Astrocyte (in vitro differentiated cells and primary cell): ENCODE data around the gene SEMA3G. TPM values are rescaled to one million over a fixed set of nuclear protein-coding genes. Genes with fewer than 3 reads are reported as not detected.

ENCODE experiments used
- DNase-seq: peaks from one replicate; pipeline ENCODE4 v3.0.0-alpha.2; 2010; ENCODE audit warnings: low read depth
- FAIRE-seq: peaks from 2 replicates; lab custom pipeline; 2011; peaks lifted over from hg19 to GRCh38; lab: Jason Lieb, UNC
- H2AFZ ChIP-seq: 2 replicates; pipeline ENCODE4 v1.6.0; 2012; ENCODE audit warnings: low read depth, low read length, inconsistent platforms
- H3K27ac ChIP-seq: 2 replicates; pipeline ENCODE4 v1.5.1; 2011; ENCODE audit warnings: low read depth, low read length, inconsistent platforms
- H3K27me3 ChIP-seq: 2 replicates; pipeline ENCODE4 v1.6.0; 2011; ENCODE audit warnings: low read length, inconsistent platforms; ENCODE audit not compliant: insufficient read depth
- H3K36me3 ChIP-seq: 2 replicates; pipeline ENCODE4 v1.5.1; 2011; ENCODE audit warnings: low read length, inconsistent platforms; ENCODE audit not compliant: insufficient read depth
- H3K4me1 ChIP-seq: 2 replicates; pipeline ENCODE4 v1.5.1; 2011; ENCODE audit warnings: low read length, inconsistent platforms; ENCODE audit not compliant: insufficient read depth
- H3K4me2 ChIP-seq: 2 replicates; pipeline ENCODE4 v1.6.0; 2012; ENCODE audit warnings: low read length, inconsistent platforms
- H3K4me3 ChIP-seq: 2 replicates; pipeline ENCODE4 v1.5.1; 2011; ENCODE audit warnings: low read depth, mild to moderate bottlenecking, low read length, inconsistent platforms; ENCODE audit not compliant: insufficient read depth
- H3K79me2 ChIP-seq: 2 replicates; pipeline ENCODE4 v1.6.0; 2012; ENCODE audit warnings: mild to moderate bottlenecking, low read length, inconsistent platforms; ENCODE audit not compliant: insufficient read depth
- H3K9ac ChIP-seq: 2 replicates; pipeline ENCODE4 v1.6.0; 2012; ENCODE audit warnings: mild to moderate bottlenecking, low read length, inconsistent platforms
- H3K9me3 ChIP-seq: 2 replicates; pipeline ENCODE4 v1.5.1; 2012; ENCODE audit warnings: low read depth, mild to moderate bottlenecking, low read length, inconsistent platforms; ENCODE audit not compliant: insufficient read depth
- H4K20me1 ChIP-seq: 2 replicates; pipeline ENCODE4 v1.6.0; 2012; ENCODE audit warnings: low read length, inconsistent platforms; ENCODE audit not compliant: insufficient read depth
- H3K27ac Mint-ChIP-seq: one replicate; pipeline ENCODE4 v1.8.0; 2021; ENCODE audit warnings: mild to moderate bottlenecking, mixed read lengths; ENCODE audit not compliant: unreplicated experiment
- H3K27me3 Mint-ChIP-seq: one replicate; pipeline ENCODE4 v1.8.0; 2021; ENCODE audit warnings: low read depth, mixed read lengths; ENCODE audit not compliant: unreplicated experiment
- H3K36me3 Mint-ChIP-seq: one replicate; pipeline ENCODE4 v1.8.0; 2021; ENCODE audit warnings: low read depth, mixed read lengths; ENCODE audit not compliant: unreplicated experiment
- H3K4me1 Mint-ChIP-seq: one replicate; pipeline ENCODE4 v1.8.0; 2021; ENCODE audit warnings: low read depth, mixed read lengths; ENCODE audit not compliant: unreplicated experiment
- H3K4me3 Mint-ChIP-seq: one replicate; pipeline ENCODE4 v1.8.0; 2021; ENCODE audit warnings: mild to moderate bottlenecking, moderate library complexity, mixed read lengths; ENCODE audit not compliant: unreplicated experiment
- H3K9me3 Mint-ChIP-seq: one replicate; pipeline ENCODE4 v1.8.0; 2021; ENCODE audit warnings: mild to moderate bottlenecking, mixed read lengths; ENCODE audit not compliant: unreplicated experiment
- EZH2 ChIP-seq: IDR thresholded peaks from 2 replicates; pipeline ENCODE4 v1.6.1; 2012; ENCODE audit warnings: mild to moderate bottlenecking, low read length, inconsistent platforms; ENCODE audit not compliant: insufficient read depth
- total RNA-seq: library from RNA; stranded (reverse); gene quantifications from 2 replicates; pipeline ENCODE4 v1.2.1, GENCODE V29; 2021
- TF ChIP-seq, protein P1 (sequence below): IDR thresholded peaks from 2 replicates; pipeline ENCODE4 v1.5.1; 2011; ENCODE audit warnings: low read depth, mild to moderate bottlenecking, inconsistent platforms, low read length, moderate library complexity; ENCODE audit not compliant: insufficient read depth

The SEMA3G gene
- total RNA-seq, 1 donor from 2014 or later, result 0.09 TPM

DNA sequence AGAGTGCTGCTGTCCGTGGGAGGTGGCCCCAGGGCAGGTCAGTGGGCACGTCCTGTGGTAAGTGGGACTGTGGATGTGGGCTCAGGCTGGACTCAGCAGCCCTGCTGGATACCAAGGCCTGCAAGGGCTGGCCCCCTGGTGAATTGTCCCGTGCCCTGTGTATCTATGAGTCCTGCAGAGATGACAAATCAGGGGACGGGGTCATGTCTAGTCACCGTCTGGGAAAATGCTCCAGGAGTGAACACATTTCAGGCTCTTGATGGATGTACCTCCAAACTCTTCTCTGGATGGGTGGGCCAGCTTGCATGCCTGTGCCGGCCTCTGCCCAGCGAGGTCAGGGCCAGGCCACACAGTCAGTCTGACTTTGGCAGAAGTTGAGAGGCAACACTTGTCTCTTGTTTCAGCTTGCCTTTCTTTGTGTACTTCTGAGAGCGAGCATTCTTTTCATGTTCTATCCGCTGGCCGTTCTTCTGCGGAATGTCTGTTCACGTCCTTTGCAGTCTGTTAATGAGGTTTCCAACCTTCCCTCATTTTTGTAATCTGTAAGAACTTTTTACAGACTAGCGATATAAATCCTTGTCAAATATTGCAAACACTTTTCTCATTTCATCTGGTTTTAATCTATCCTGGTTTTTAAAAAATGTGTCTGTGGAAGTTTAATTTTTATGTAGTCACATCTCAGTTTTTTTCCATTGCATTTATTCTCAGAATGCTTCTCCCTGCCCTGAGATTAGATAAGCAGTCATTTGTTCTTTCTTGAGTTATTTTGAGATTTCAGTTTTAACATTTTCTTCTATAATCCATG, 38.9 kb upstream of the SEMA3G start:
- Histone ChIP-seq H3K4me2 (no peak overlapping the region), H3K27me3 (no peaks in the 10 kb centered on the region), H3K79me2 (no peaks in the 10 kb centered on the region), H3K27ac (no peak overlapping the region), H3K36me3 (peaks cover 24% of the 10 kb centered on the region), H3K9me3 (no peaks in the 10 kb centered on the region), H2AFZ (no peak overlapping the region), H4K20me1 (peaks cover 41% of the 10 kb centered on the region), H3K4me1 (peaks cover 6% of the 10 kb centered on the region), H3K9ac (no peak overlapping the region), H3K4me3 (no peak overlapping the region)
- DNase-seq (peak; percentile 58), FAIRE-seq (no peak)
- Mint-ChIP-seq H3K27me3 (no peaks in the 10 kb centered on the region), H3K27ac (peak overlapping the region; percentile 85), H3K36me3 (peaks cover 27% of the 10 kb centered on the region), H3K4me1 (peaks cover 11% of the 10 kb centered on the region), H3K4me3 (peak overlapping the region; percentile 20), H3K9me3 (no peaks in the 10 kb centered on the region)
- TF ChIP-seq EZH2, result no peak
- TF ChIP-seq, protein P1, sequence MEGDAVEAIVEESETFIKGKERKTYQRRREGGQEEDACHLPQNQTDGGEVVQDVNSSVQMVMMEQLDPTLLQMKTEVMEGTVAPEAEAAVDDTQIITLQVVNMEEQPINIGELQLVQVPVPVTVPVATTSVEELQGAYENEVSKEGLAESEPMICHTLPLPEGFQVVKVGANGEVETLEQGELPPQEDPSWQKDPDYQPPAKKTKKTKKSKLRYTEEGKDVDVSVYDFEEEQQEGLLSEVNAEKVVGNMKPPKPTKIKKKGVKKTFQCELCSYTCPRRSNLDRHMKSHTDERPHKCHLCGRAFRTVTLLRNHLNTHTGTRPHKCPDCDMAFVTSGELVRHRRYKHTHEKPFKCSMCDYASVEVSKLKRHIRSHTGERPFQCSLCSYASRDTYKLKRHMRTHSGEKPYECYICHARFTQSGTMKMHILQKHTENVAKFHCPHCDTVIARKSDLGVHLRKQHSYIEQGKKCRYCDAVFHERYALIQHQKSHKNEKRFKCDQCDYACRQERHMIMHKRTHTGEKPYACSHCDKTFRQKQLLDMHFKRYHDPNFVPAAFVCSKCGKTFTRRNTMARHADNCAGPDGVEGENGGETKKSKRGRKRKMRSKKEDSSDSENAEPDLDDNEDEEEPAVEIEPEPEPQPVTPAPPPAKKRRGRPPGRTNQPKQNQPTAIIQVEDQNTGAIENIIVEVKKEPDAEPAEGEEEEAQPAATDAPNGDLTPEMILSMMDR, result no peak

DNA sequence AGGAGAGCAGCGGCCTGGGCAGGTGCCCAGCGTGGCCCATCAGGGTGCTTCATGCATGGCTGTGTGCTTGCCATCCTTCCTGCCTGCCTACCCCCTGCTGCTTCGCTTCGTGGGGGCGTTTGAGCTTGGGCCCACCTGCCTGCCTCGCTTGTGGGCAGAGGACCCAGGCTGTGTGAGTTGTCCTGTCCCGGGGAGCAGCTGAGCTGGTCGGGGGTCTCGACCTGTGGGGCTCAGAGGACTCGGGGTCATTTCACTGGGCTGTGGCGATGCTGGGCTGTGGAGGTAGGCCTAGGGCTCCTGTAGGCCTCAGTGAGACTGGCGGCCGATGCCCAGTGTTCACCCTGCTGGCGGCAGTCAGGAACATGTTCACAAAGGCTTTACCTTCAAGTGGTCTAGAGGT, 38.2 kb upstream of the SEMA3G start:
- DNase-seq, result no peak
- Histone ChIP-seq H4K20me1 (peaks cover 43% of the 10 kb centered on the region), H3K79me2 (no peaks in the 10 kb centered on the region), H3K9me3 (no peaks in the 10 kb centered on the region), H3K9ac (no peak overlapping the region), H2AFZ (no peak overlapping the region), H3K4me1 (peaks cover 6% of the 10 kb centered on the region), H3K36me3 (peaks cover 29% of the 10 kb centered on the region), H3K27me3 (no peaks in the 10 kb centered on the region), H3K4me3 (no peak overlapping the region), H3K27ac (no peak overlapping the region), H3K4me2 (no peak overlapping the region)
- Mint-ChIP-seq H3K27me3 (no peaks in the 10 kb centered on the region), H3K4me1 (peaks cover 11% of the 10 kb centered on the region), H3K36me3 (peaks cover 32% of the 10 kb centered on the region), H3K9me3 (no peaks in the 10 kb centered on the region), H3K27ac (peak overlapping the region; percentile 85), H3K4me3 (no peak overlapping the region)
- FAIRE-seq, result no peak
- TF ChIP-seq EZH2, result no peak
- TF ChIP-seq, protein P1, result no peak

DNA sequence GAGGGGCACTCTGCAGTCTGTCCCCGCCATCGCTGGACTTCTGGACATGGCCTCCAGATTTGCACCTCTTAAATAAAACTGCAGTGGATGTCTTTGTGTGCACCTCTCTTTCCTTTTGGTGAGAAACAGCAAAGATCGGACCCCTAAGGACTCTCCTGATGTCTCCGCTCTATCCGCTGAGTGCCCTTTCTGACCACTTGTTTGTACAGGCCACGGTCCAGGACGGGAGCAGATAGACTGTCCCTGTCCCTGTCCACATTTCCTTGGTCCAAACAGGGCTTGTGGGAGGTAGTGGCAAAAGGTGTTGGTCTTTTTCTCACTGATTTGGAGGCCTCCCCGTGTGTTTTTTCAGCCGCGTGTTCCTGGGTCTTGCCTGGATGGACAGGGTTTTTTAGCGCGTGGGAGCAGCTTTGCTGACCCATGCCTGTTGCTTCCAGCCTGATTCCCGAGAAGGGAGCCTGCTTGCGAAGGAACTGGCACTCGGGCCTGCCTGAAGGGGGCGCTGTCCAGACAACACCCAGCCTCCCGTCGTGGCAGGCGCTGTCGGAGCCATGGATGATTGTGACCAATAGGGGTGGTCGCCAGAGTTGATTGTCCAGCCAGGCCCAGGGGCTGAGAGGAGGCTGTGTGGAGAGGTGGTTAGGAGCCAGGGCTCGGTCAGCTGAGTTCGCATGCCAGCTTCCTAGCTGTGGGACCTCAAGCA, 37.1 kb upstream of the SEMA3G start:
- Histone ChIP-seq H3K4me3 (no peak overlapping the region), H4K20me1 (peaks cover 53% of the 10 kb centered on the region), H3K79me2 (no peaks in the 10 kb centered on the region), H2AFZ (no peak overlapping the region), H3K9ac (no peak overlapping the region), H3K27me3 (no peaks in the 10 kb centered on the region), H3K4me2 (no peak overlapping the region), H3K9me3 (no peaks in the 10 kb centered on the region), H3K27ac (no peak overlapping the region), H3K4me1 (peaks cover 6% of the 10 kb centered on the region), H3K36me3 (peaks cover 34% of the 10 kb centered on the region)
- H3K4me1 Mint-ChIP-seq, result peaks cover 11% of the 10 kb centered on the region
- H3K9me3 Mint-ChIP-seq, result no peaks in the 10 kb centered on the region
- TF ChIP-seq, protein P1, result peak; percentile 13
- no peak for TF ChIP-seq EZH2
- no peaks in the 10 kb centered on the region for H3K27me3 Mint-ChIP-seq
- no peak for FAIRE-seq
- H3K36me3 Mint-ChIP-seq, result peaks cover 37% of the 10 kb centered on the region
- no peak for DNase-seq
- no peak overlapping the region for H3K4me3 Mint-ChIP-seq
- H3K27ac Mint-ChIP-seq, result peak overlapping the region; percentile 26
